Neural crest cell (in vitro differentiated cells): ENCODE data around the gene SVOP. TPM values are rescaled to one million over a fixed set of nuclear protein-coding genes. Genes with fewer than 3 reads are reported as not detected.

ENCODE experiments used
- DNase-seq: peaks from one replicate; pipeline ENCODE4 v3.0.0; 2021; ENCODE audit warnings: low read depth, mixed read lengths, low spot score
- H3K27ac Mint-ChIP-seq: one replicate; pipeline ENCODE4 v1.8.0; 2021; ENCODE audit warnings: mild to moderate bottlenecking, mixed read lengths; ENCODE audit not compliant: unreplicated experiment
- H3K27me3 Mint-ChIP-seq: 2 replicates; pipeline ENCODE4 v1.8.0; 2021; ENCODE audit warnings: low read depth, mild to moderate bottlenecking, mixed read lengths
- H3K36me3 Mint-ChIP-seq: 2 replicates; pipeline ENCODE4 v1.8.0; 2021; ENCODE audit warnings: low read depth, mild to moderate bottlenecking, mixed read lengths
- H3K4me1 Mint-ChIP-seq: 2 replicates; pipeline ENCODE4 v1.8.0; 2021; ENCODE audit warnings: mixed read lengths
- H3K4me3 Mint-ChIP-seq: one replicate; pipeline ENCODE4 v1.8.0; 2021; ENCODE audit warnings: mild to moderate bottlenecking, mixed read lengths
- H3K9me3 Mint-ChIP-seq: 2 replicates; pipeline ENCODE4 v1.8.0; 2021; ENCODE audit warnings: mixed read lengths
- total RNA-seq: library from RNA; stranded (reverse); gene quantifications from 2 replicates; pipeline ENCODE4 v1.2.1, GENCODE V29; 2021
- TF ChIP-seq, protein P1 (sequence below): fragments of 200-600 bp; sonication (generic); conservative IDR thresholded peaks from 2 replicates; pipeline ENCODE4 v1.5.0; 2021; ENCODE audit warnings: antibody characterized with exemption, mild to moderate bottlenecking

Gene SVOP
- total RNA-seq, 1 donor from 2014 or later = 1.9 TPM

GRCh38 chr12:108980831-108981618 lies 39.8 kb downstream of the SVOP start:
- Mint-ChIP-seq H3K4me3 (no peak overlapping the region), H3K36me3 (no peaks in the 10 kb centered on the region)
- DNase-seq = no peak

GRCh38 chr12:108977360-108977759 lies 43.5 kb downstream of the SVOP start:
- H3K27me3 Mint-ChIP-seq = peaks cover 19% of the 10 kb centered on the region
- no peak for DNase-seq
- no peak overlapping the region for H3K4me3 Mint-ChIP-seq
- H3K36me3 Mint-ChIP-seq = no peaks in the 10 kb centered on the region
- H3K27ac Mint-ChIP-seq = no peak overlapping the region
- no peaks in the 10 kb centered on the region for H3K4me1 Mint-ChIP-seq
- no peaks in the 10 kb centered on the region for H3K9me3 Mint-ChIP-seq
- TF ChIP-seq, protein P1, sequence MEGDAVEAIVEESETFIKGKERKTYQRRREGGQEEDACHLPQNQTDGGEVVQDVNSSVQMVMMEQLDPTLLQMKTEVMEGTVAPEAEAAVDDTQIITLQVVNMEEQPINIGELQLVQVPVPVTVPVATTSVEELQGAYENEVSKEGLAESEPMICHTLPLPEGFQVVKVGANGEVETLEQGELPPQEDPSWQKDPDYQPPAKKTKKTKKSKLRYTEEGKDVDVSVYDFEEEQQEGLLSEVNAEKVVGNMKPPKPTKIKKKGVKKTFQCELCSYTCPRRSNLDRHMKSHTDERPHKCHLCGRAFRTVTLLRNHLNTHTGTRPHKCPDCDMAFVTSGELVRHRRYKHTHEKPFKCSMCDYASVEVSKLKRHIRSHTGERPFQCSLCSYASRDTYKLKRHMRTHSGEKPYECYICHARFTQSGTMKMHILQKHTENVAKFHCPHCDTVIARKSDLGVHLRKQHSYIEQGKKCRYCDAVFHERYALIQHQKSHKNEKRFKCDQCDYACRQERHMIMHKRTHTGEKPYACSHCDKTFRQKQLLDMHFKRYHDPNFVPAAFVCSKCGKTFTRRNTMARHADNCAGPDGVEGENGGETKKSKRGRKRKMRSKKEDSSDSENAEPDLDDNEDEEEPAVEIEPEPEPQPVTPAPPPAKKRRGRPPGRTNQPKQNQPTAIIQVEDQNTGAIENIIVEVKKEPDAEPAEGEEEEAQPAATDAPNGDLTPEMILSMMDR = no peak

More at GRCh38 chr12:108980831-108981618, 39.8 kb downstream of the SVOP start:
- TF ChIP-seq, protein P1 = no peak
- Mint-ChIP-seq H3K27ac (no peak overlapping the region), H3K9me3 (no peaks in the 10 kb centered on the region), H3K4me1 (no peaks in the 10 kb centered on the region), H3K27me3 (peaks cover 35% of the 10 kb centered on the region)

DNA sequence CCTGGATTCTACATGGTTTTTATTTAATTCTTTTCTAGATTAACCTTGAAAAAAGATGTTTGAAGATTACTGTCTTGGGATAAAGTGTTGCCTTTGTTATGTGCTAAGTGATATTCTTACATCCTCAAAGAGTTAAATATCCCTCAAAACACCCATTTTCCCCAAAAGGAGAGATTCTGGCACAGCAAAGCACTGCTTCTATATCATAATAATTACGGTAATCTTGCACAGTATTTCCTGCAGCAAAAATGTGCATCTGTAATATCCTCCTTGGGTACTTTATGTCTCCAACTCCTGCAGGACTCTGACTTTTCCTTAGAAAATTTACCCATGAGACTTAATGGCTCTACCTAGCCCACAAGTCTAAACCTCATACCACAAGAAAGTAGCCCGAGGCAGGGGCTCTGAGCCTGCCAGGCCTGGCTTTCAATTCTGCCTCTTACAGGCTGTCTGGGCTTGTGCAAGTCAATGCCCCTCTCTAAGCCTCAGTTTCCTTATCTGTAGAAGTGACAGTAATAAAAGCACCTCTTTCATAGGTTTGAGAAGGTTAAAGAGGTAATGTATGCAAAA lies 45.8 kb downstream of the SVOP start:
- H3K9me3 Mint-ChIP-seq = no peaks in the 10 kb centered on the region

GRCh38 chr12:108973629-108974152 lies 47.2 kb downstream of the SVOP start:
- DNase-seq = no peak
- Mint-ChIP-seq H3K4me1 (peaks cover 3% of the 10 kb centered on the region), H3K27me3 (peaks cover 20% of the 10 kb centered on the region), H3K27ac (no peak overlapping the region), H3K4me3 (no peak overlapping the region), H3K9me3 (no peaks in the 10 kb centered on the region), H3K36me3 (no peaks in the 10 kb centered on the region)
- TF ChIP-seq, protein P1 = no peak

More for the DNA sequence above, 45.8 kb downstream of the SVOP start:
- Mint-ChIP-seq H3K4me1 (peaks cover 3% of the 10 kb centered on the region), H3K27ac (no peak overlapping the region), H3K36me3 (no peaks in the 10 kb centered on the region), H3K27me3 (peaks cover 20% of the 10 kb centered on the region), H3K4me3 (no peak overlapping the region)
- no peak for DNase-seq
- TF ChIP-seq, protein P1 = no peak

- Mint-ChIP-seq H3K27ac (no peak overlapping the region), H3K4me1 (peaks cover 3% of the 10 kb centered on the region), H3K36me3 (no peaks in the 10 kb centered on the region), H3K27me3 (peaks cover 7% of the 10 kb centered on the region), H3K4me3 (no peak overlapping the region), H3K9me3 (no peaks in the 10 kb centered on the region)
- DNase-seq = no peak
- TF ChIP-seq, protein P1 = no peak
Observed at GRCh38 chr12:108972358-108972757, 48.5 kb downstream of the SVOP start.
